ENCODE data around the gene PRRT4.

Gene PRRT4

DNA sequence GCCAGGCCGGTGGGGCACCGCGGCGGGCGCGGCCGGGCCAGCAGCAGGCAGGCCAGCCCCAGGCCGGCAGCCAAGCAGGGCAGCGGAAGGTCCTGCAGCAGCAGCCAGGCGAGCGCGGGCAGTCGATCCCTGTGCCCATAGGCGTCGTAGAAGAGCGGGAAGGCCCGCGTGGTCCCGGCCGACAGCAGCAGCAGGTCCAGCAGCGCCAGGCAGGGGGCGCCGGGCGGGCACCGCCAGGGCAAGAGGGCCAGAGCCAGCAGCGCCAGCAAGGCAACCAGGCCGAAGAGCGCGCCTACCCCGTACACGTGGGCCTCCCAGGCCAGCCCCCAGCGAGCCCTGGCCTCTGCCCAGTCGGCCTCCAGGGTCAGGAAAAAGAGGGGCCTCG is 9.3 kb downstream of the PRRT4 start:
- H3K9ac ChIP-seq (ENCODE audit: low read length) = no peak overlapping the region
- no peak overlapping the region for H3K4me3 ChIP-seq (ENCODE audit: low read depth in 1 of 2, low read length in 2 of 2)
- H3K27ac ChIP-seq (ENCODE audit: low read depth, low read length) = no peak overlapping the region
- peaks cover 9 to 33% of the 10 kb centered on the region in 2 donors for H3K27me3 ChIP-seq (ENCODE audit: control insufficient read depth in 1 of 2, insufficient read depth in 2 of 2, low read length in 2 of 2)
- H3K4me1 ChIP-seq (ENCODE audit: insufficient read depth, low read length) = no peaks in the 10 kb centered on the region
- H3K36me3 ChIP-seq (ENCODE audit: insufficient read depth, low read length) = no peaks in the 10 kb centered on the region
- H3K9me3 ChIP-seq (ENCODE audit: low read length) = no peaks in the 10 kb centered on the region

DNA sequence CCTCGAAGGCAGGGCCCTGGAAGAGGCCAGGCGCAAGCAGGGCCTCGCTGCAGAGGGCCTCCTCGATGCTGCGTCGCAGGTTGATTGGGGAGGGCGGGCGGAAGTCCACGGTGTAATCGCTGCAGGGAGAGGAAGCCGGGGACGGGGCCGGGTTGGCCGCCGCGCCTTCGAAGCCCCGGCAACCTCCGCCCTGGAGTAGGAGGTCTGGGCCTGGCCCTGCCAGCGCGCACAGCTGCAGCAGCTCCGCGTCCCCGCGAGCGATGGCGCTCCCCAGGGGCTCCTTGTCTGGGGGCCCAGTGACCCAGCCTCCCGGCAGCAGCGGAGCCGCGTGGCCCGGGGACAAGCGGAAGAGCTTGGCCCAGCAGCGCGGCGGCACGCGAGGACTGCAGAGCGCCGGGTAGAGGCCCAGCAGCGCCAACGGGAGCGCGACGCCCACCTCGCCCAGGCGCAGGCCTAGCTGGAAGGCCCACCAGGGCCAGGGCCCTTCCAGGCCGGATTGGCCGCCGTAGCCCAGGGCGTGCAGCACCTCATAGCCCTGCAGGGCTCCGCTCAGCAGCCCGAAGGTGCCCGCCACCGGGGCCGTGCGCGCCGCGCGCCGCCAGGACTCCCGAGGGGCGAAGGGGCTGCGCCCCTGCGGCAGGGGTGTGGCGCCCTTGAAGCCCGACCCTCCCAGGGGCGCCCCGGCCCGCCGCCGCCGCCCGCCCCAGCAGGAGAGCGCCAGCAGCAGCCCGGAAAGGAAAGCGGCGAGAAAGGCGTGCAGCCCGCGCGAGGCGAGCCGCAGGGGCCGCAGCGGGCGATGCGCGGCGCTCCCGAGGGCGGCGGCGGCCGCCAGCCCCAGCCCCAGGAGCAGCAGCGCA is 10.0 kb downstream of the PRRT4 start:
- no peaks in the 10 kb centered on the region for H3K36me3 ChIP-seq (ENCODE audit: insufficient read depth, low read length)
- H3K4me3 ChIP-seq (ENCODE audit: low read depth in 1 of 2, low read length in 2 of 2) = no peak overlapping the region

DNA sequence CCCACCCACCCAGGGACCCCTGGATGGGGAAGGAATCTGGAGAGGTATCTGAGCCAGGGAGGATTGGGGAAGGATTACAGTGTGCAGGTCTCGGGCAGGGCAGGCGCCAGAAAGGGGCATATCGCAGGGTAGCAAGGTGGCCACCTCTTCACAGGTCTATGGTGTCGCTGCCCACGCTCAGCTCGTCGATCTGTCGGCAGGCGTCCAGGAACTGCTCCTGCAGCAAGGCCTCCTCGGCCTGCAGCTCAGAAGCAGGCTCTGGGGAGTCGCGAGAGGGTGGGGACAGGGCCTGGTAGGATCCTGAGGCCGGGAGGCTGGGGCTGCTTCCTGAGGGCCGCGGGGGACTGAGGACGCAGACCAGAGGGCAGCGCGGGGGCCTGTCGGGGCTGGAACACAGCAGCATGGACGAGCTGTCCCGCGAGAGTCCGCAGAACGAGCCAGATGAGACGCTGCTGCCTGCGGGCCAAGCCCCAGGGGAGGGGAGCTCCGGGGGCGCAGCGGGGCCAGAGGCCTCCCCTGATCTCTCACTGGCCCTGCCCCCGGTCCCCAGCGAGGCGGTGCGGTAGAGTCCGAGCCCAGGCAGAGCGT is 10.7 kb downstream of the PRRT4 start:
- Histone ChIP-seq H3K9ac (ENCODE audit: low read length) (no peak overlapping the region), H3K27me3 (ENCODE audit: control insufficient read depth in 1 of 2, insufficient read depth in 2 of 2, low read length in 2 of 2) (peaks cover 9 to 33% of the 10 kb centered on the region in 2 donors), H3K9me3 (ENCODE audit: low read length) (no peaks in the 10 kb centered on the region), H3K27ac (ENCODE audit: low read depth, low read length) (no peak overlapping the region), H3K4me1 (ENCODE audit: insufficient read depth, low read length) (no peaks in the 10 kb centered on the region), H3K4me3 (ENCODE audit: low read depth in 1 of 2, low read length in 2 of 2) (no peak overlapping the region), H3K36me3 (ENCODE audit: insufficient read depth, low read length) (no peaks in the 10 kb centered on the region)

More for the DNA sequence above, 10.0 kb downstream of the PRRT4 start:
- Histone ChIP-seq H3K9ac (ENCODE audit: low read length) (no peak overlapping the region), H3K9me3 (ENCODE audit: low read length) (no peaks in the 10 kb centered on the region), H3K27me3 (ENCODE audit: control insufficient read depth in 1 of 2, insufficient read depth in 2 of 2, low read length in 2 of 2) (peaks cover 9 to 33% of the 10 kb centered on the region in 2 donors), H3K4me1 (ENCODE audit: insufficient read depth, low read length) (no peaks in the 10 kb centered on the region), H3K27ac (ENCODE audit: low read depth, low read length) (no peak overlapping the region)

GRCh38 chr7:128349466-128349825 is 12.0 kb downstream of the PRRT4 start:
- H3K9ac ChIP-seq (ENCODE audit: low read length) = no peak overlapping the region
- peaks cover 9 to 33% of the 10 kb centered on the region in 2 donors for H3K27me3 ChIP-seq (ENCODE audit: control insufficient read depth in 1 of 2, insufficient read depth in 2 of 2, low read length in 2 of 2)
- H3K36me3 ChIP-seq (ENCODE audit: insufficient read depth, low read length) = no peaks in the 10 kb centered on the region

DNA sequence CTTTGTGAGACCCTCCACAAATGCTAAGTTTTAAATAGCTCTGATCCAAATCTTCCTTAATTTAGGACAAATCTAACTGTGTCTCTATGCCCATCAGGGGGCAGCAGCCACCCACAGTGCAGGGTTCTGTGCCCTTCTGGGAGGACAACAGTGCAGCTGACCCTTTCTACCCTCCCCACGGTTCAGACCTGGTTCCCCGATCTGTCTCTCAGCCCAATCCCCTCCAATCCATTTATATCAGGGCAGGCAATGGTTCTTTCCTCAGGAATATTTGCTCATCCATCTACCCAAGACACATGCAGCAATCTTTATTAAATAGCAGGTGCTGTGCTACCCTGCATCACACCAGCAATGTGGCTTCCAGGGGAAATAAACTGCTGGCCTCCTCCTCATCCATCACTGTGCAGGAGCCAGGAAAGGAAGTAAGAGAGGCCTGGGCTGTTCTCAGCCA is 13.8 kb downstream of the PRRT4 start:
- no peak overlapping the region for H3K9ac ChIP-seq (ENCODE audit: low read length)

More at GRCh38 chr7:128349466-128349825, 12.0 kb downstream of the PRRT4 start:
- no peaks in the 10 kb centered on the region for H3K9me3 ChIP-seq (ENCODE audit: low read length)
- no peaks in the 10 kb centered on the region for H3K4me1 ChIP-seq (ENCODE audit: insufficient read depth, low read length)
- no peak overlapping the region for H3K27ac ChIP-seq (ENCODE audit: low read depth, low read length)
- no peak overlapping the region for H3K4me3 ChIP-seq (ENCODE audit: low read depth in 1 of 2, low read length in 2 of 2)

DNA sequence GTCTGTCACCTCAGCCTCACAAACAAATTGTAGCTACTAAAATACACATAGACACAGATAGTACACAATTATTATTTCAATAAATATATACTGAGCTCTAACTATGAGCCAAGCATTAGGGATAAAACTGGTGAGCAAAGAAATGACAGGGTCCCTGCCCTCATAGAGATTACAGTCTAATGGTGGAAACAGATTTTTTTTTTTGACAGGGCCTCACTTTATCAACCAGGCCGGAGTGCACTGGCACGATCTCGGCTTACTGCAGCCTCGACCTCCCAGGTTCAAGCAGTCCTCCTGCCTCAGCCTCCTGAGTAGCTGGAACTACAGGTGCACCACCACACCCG is 17.1 kb downstream of the PRRT4 start:
- Histone ChIP-seq H3K4me1 (ENCODE audit: insufficient read depth, low read length) (peaks cover 16% of the 10 kb centered on the region), H3K27me3 (ENCODE audit: control insufficient read depth in 1 of 2, insufficient read depth in 2 of 2, low read length in 2 of 2) (no peaks in the 10 kb centered on the region), H3K4me3 (ENCODE audit: low read depth in 1 of 2, low read length in 2 of 2) (no peak overlapping the region), H3K27ac (ENCODE audit: low read depth, low read length) (no peak overlapping the region), H3K9me3 (ENCODE audit: low read length) (no peaks in the 10 kb centered on the region), H3K9ac (ENCODE audit: low read length) (no peak overlapping the region), H3K36me3 (ENCODE audit: insufficient read depth, low read length) (no peaks in the 10 kb centered on the region)

More for the DNA sequence above, 13.8 kb downstream of the PRRT4 start:
- Histone ChIP-seq H3K9me3 (ENCODE audit: low read length) (no peaks in the 10 kb centered on the region), H3K4me3 (ENCODE audit: low read depth in 1 of 2, low read length in 2 of 2) (no peak overlapping the region), H3K36me3 (ENCODE audit: insufficient read depth, low read length) (no peaks in the 10 kb centered on the region), H3K27me3 (ENCODE audit: control insufficient read depth in 1 of 2, insufficient read depth in 2 of 2, low read length in 2 of 2) (peaks cover 0 to 21% of the 10 kb centered on the region in 2 donors), H3K4me1 (ENCODE audit: insufficient read depth, low read length) (peaks cover 5% of the 10 kb centered on the region), H3K27ac (ENCODE audit: low read depth, low read length) (no peak overlapping the region)

DNA sequence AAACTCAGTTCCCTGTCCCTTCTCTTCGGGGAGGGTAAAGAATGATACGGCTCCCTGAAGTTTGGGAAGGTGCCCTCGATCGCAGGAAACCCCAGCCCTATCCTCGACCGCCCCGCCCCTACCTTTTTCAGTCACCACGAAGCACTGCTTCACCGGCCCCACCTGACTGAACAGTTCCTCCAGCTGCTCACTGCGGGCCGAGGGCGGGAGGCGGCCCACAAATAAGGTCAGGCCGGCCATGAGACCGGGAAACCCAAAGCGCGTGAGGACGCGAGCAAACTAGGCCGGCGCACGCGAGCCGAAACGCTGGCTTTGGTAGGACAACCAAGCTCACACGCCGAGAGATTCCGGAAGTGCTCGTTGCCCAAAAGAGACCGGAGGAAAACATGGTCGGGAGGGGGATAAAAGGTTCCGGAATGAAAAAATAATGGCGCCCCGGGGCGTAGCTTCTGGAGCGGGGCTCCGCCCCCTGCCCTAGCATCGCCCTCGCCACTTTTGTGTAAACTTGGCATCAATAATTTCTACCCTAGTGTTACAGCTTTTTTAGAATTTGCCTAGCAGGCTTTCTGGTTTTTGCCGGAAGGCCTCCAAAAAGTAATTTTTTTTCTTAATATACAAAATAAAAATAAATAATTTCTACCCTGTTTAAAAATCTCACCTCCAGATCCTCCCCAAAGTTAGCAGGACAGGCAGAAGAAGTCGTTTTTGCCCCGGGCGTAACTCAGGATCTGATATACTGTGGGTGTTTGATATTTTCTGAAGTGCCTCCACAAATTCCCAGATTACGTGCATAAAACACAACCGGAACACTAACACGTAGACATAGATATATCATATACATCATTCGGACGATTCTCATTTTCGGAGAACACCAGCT is 17.7 kb downstream of the PRRT4 start, which contains the start of gene RBM28:
Gene RBM28, minus strand, starts transcription at position 355 of the 877 bp plus-strand sequence. Its CDS starts 115 bp downstream, at position 240.
- Histone ChIP-seq H3K9ac (ENCODE audit: low read length) (peak within 1 kb of the TSS; percentile 79), H3K27me3 (ENCODE audit: control insufficient read depth in 1 of 2, insufficient read depth in 2 of 2, low read length in 2 of 2) (no peaks in the 10 kb centered on the region)

GRCh38 chr7:128341733-128342132 is 19.8 kb downstream of the PRRT4 start:
- Histone ChIP-seq H3K27ac (ENCODE audit: low read depth, low read length) (no peak overlapping the region), H3K9ac (ENCODE audit: low read length) (no peak overlapping the region), H3K9me3 (ENCODE audit: low read length) (no peaks in the 10 kb centered on the region), H3K4me3 (ENCODE audit: low read depth in 1 of 2, low read length in 2 of 2) (no peak overlapping the region), H3K4me1 (ENCODE audit: insufficient read depth, low read length) (peaks cover 16% of the 10 kb centered on the region), H3K36me3 (ENCODE audit: insufficient read depth, low read length) (peaks cover 24% of the 10 kb centered on the region), H3K27me3 (ENCODE audit: control insufficient read depth in 1 of 2, insufficient read depth in 2 of 2, low read length in 2 of 2) (no peaks in the 10 kb centered on the region)

More for the DNA sequence above, 17.7 kb downstream of the PRRT4 start, which contains the start of gene RBM28:
- Histone ChIP-seq H3K9me3 (ENCODE audit: low read length) (no peaks in the 10 kb centered on the region), H3K27ac (ENCODE audit: low read depth, low read length) (peak within 1 kb of the TSS; percentile 15), H3K4me3 (ENCODE audit: low read depth in 1 of 2, low read length in 2 of 2) (peak within 1 kb of the TSS; percentile 66 to 89), H3K4me1 (ENCODE audit: insufficient read depth, low read length) (peaks cover 16% of the 10 kb centered on the region), H3K36me3 (ENCODE audit: insufficient read depth, low read length) (peaks cover 5% of the 10 kb centered on the region)

- H3K4me1 ChIP-seq (ENCODE audit: insufficient read depth, low read length) = no peaks in the 10 kb centered on the region
- no peak overlapping the region for H3K4me3 ChIP-seq (ENCODE audit: low read depth in 1 of 2, low read length in 2 of 2)
- peaks cover 72% of the 10 kb centered on the region for H3K36me3 ChIP-seq (ENCODE audit: insufficient read depth, low read length)
- H3K9ac ChIP-seq (ENCODE audit: low read length) = no peak overlapping the region
- no peaks in the 10 kb centered on the region for H3K9me3 ChIP-seq (ENCODE audit: low read length)
- H3K27ac ChIP-seq (ENCODE audit: low read depth, low read length) = no peak overlapping the region
- H3K27me3 ChIP-seq (ENCODE audit: control insufficient read depth in 1 of 2, insufficient read depth in 2 of 2, low read length in 2 of 2) = no peaks in the 10 kb centered on the region
Measured at GRCh38 chr7:128335730-128336129, 25.8 kb downstream of the PRRT4 start.

DNA sequence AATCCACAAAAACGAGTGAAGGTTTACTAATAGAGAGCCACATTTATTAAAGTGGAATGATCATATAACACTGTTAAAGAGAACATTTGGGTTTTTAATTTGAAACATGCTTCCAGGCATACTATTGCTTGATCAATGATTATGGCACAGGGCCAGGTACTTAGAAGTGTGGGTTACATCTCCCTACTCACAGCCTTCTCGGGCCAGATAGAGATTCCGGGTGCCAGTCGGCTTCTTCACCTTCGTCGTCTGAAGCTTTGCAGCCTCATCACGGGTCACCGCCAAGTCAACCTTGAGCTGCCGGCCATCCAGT is 37.2 kb downstream of the PRRT4 start:
- Histone ChIP-seq H3K27me3 (ENCODE audit: control insufficient read depth in 1 of 2, insufficient read depth in 2 of 2, low read length in 2 of 2) (no peaks in the 10 kb centered on the region), H3K4me3 (ENCODE audit: low read depth in 1 of 2, low read length in 2 of 2) (no peak overlapping the region), H3K9ac (ENCODE audit: low read length) (no peak overlapping the region), H3K36me3 (ENCODE audit: insufficient read depth, low read length) (peaks cover 60% of the 10 kb centered on the region), H3K27ac (ENCODE audit: low read depth, low read length) (no peak overlapping the region), H3K4me1 (ENCODE audit: insufficient read depth, low read length) (no peaks in the 10 kb centered on the region), H3K9me3 (ENCODE audit: low read length) (no peaks in the 10 kb centered on the region)

Data from muscle layer of colon (tissue), 2 donors.